K562 (cell line): Measurements from ENCODE around the gene CRHR1. TPM values are rescaled to one million over a fixed set of nuclear protein-coding genes. Genes with fewer than 3 reads are reported as not detected.

ENCODE experiments used
- BHLHE40 ChIP-seq: IDR thresholded peaks from 2 replicates; pipeline ENCODE4 v1.6.1; 2011; ENCODE audit warnings: low read length, improper control_type of control experiment
- CBFA2T2 ChIP-seq: fragments of 450-650 bp; conservative IDR thresholded peaks from 2 replicates; pipeline ENCODE4 v1.6.1; 2017; ENCODE audit warnings: mild to moderate bottlenecking
- CUX1 ChIP-seq: fragments of 200-800 bp; sonication (Bioruptor generic); IDR thresholded peaks from 2 replicates; pipeline ENCODE4 v1.6.1; 2016; ENCODE audit warnings: missing genetic modification characterization, missing compliant biosample characterization
- FOXA1 ChIP-seq: fragments of 450-650 bp; IDR thresholded peaks from 2 replicates; pipeline ENCODE4 v1.6.1; 2016; ENCODE audit warnings: mild to moderate bottlenecking, borderline replicate concordance
- HNRNPLL ChIP-seq: fragments of 200-400 bp; formaldehyde crosslinking; IDR thresholded peaks from 2 replicates; pipeline ENCODE4 v1.6.1; 2017; ENCODE audit warnings: low read length, low read depth, mild to moderate bottlenecking; ENCODE audit not compliant: poor library complexity, severe bottlenecking
- NCOA4 ChIP-seq: fragments of 450-650 bp; IDR thresholded peaks from 2 replicates; pipeline ENCODE4 v1.6.1; 2018; ENCODE audit warnings: mild to moderate bottlenecking; ENCODE audit not compliant: partially characterized antibody
- NR2C1 ChIP-seq, 2 experiments: fragments of 450-650 bp; IDR thresholded peaks; 2 replicates each; pipeline ENCODE4 v1.6.1; 2017; ENCODE audit warnings: mild to moderate bottlenecking in 2 of 2, antibody characterized with exemption in 1 of 2, inconsistent platforms in 1 of 2, missing compliant biosample characterization in 1 of 2, missing genetic modification characterization in 1 of 2
- SUPT5H ChIP-seq: fragments of 450-650 bp; IDR thresholded peaks from 2 replicates; pipeline ENCODE4 v1.6.1; 2016
- TAF7 ChIP-seq: fragments of 450-650 bp; IDR thresholded peaks from 2 replicates; pipeline ENCODE4 v1.6.1; 2016; ENCODE audit warnings: missing genetic modification characterization, missing compliant biosample characterization
- USF2 ChIP-seq: sonication (generic); formaldehyde crosslinking; IDR thresholded peaks from 2 replicates; pipeline ENCODE4 v1.5.0; 2020; ENCODE audit warnings: missing genetic modification reagents
- ZBTB7A ChIP-seq: IDR thresholded peaks from 2 replicates; pipeline ENCODE4 v1.6.1; 2011; ENCODE audit warnings: low read depth, mild to moderate bottlenecking, low read length, moderate library complexity, borderline replicate concordance; ENCODE audit not compliant: control insufficient read depth
- ZNF174 ChIP-seq: fragments of 250-450 bp; sonication (Bioruptor Pico); IDR thresholded peaks from 2 replicates; pipeline ENCODE4 v1.4.0; 2020; ENCODE audit warnings: mild to moderate bottlenecking
- ZNF212 ChIP-seq: fragments of 450-650 bp; formaldehyde crosslinking; IDR thresholded peaks from 2 replicates; pipeline ENCODE4 v1.4.0; 2020; ENCODE audit warnings: mild to moderate bottlenecking
- polyA plus RNA-seq, 8 experiments: library from polyadenylated mRNA; depleted of rRNA in 4 of 8; stranded (reverse) in 5 of 8; unstranded in 3 of 8; fragments of >200 nt; fragmentation: Nextera tagmentation in 2 of 8; fragmentation: Illumina TruSeq in 1 of 8; extraction: Ambion mirVana in 2 of 8; extraction: Trizol in 1 of 8; gene quantifications; 2 replicates each; pipeline versions ENCODE4 v1.2.1 to v1.2.3, GENCODE V29; 2011 to 2014; ENCODE audit warnings: inconsistent platforms in 1 of 8, missing spikeins in 1 of 8
- total RNA-seq, 7 experiments: library from RNA; depleted of rRNA in 6 of 7; stranded (reverse); fragments of >200 nt in 6 of 7; fragmentation: Illumina TruSeq in 2 of 7; extraction: Trizol in 2 of 7; gene quantifications; 2 replicates each; pipeline versions ENCODE4 v1.2.1 to v1.2.3, GENCODE V29; 2011 to 2021; ENCODE audit warnings: low replicate concordance in 1 of 7
- TF ChIP-seq, protein P1 (sequence below): sonication (generic); formaldehyde crosslinking; IDR thresholded peaks from 2 replicates; pipeline ENCODE4 v1.9.0; 2022; ENCODE audit warnings: mild to moderate bottlenecking, missing genetic modification reagents
- TF ChIP-seq, protein P2 (sequence below): fragments of 450-650 bp; IDR thresholded peaks from one replicate; pipeline ENCODE4 v1.6.1; 2018; ENCODE audit warnings: mild to moderate bottlenecking, moderate library complexity; ENCODE audit not compliant: partially characterized antibody
- TF ChIP-seq, protein P3 (sequence below): fragments of 450-650 bp; IDR thresholded peaks from 2 replicates; pipeline ENCODE4 v1.6.1; 2017; ENCODE audit warnings: antibody characterized with exemption

CRHR1 gene
- total and polyA plus RNA-seq, 9 of the 15 experiments (the other 6 are each of a cell fraction or from before 2014, with no cell fraction given), result 0.05 TPM; not detected in 8

- TF ChIP-seq, protein P1, sequence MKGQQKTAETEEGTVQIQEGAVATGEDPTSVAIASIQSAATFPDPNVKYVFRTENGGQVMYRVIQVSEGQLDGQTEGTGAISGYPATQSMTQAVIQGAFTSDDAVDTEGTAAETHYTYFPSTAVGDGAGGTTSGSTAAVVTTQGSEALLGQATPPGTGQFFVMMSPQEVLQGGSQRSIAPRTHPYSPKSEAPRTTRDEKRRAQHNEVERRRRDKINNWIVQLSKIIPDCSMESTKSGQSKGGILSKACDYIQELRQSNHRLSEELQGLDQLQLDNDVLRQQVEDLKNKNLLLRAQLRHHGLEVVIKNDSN (CRISPR knock-in tag), result no peak
- TF ChIP-seq FOXA1 (no peak), CBFA2T2 (no peak), NR2C1 (IDR thresholded peaks at IDR 0.05) (no peak), NR2C1 (tag; IDR thresholded peaks at IDR 0.05) (no peak), HNRNPLL (no peak), BHLHE40 (no peak), CUX1 (CRISPR knock-in tag) (no peak), USF2 (CRISPR knock-in tag) (no peak), ZNF174 (no peak), ZBTB7A (no peak), SUPT5H (no peak), ZNF212 (CRISPR knock-in tag) (no peak), TAF7 (no peak), NCOA4 (no peak)
- TF ChIP-seq, protein P2, sequence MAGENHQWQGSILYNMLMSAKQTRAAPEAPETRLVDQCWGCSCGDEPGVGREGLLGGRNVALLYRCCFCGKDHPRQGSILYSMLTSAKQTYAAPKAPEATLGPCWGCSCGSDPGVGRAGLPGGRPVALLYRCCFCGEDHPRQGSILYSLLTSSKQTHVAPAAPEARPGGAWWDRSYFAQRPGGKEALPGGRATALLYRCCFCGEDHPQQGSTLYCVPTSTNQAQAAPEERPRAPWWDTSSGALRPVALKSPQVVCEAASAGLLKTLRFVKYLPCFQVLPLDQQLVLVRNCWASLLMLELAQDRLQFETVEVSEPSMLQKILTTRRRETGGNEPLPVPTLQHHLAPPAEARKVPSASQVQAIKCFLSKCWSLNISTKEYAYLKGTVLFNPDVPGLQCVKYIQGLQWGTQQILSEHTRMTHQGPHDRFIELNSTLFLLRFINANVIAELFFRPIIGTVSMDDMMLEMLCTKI, result no peak
- TF ChIP-seq, protein P3, sequence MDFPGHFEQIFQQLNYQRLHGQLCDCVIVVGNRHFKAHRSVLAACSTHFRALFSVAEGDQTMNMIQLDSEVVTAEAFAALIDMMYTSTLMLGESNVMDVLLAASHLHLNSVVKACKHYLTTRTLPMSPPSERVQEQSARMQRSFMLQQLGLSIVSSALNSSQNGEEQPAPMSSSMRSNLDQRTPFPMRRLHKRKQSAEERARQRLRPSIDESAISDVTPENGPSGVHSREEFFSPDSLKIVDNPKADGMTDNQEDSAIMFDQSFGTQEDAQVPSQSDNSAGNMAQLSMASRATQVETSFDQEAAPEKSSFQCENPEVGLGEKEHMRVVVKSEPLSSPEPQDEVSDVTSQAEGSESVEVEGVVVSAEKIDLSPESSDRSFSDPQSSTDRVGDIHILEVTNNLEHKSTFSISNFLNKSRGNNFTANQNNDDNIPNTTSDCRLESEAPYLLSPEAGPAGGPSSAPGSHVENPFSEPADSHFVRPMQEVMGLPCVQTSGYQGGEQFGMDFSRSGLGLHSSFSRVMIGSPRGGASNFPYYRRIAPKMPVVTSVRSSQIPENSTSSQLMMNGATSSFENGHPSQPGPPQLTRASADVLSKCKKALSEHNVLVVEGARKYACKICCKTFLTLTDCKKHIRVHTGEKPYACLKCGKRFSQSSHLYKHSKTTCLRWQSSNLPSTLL, result no peak
Observed at GRCh38 chr17:45758544-45758943, 25.6 kb upstream of the CRHR1 start (continued).
